Measurements from ENCODE around the gene TBCE.

DNA sequence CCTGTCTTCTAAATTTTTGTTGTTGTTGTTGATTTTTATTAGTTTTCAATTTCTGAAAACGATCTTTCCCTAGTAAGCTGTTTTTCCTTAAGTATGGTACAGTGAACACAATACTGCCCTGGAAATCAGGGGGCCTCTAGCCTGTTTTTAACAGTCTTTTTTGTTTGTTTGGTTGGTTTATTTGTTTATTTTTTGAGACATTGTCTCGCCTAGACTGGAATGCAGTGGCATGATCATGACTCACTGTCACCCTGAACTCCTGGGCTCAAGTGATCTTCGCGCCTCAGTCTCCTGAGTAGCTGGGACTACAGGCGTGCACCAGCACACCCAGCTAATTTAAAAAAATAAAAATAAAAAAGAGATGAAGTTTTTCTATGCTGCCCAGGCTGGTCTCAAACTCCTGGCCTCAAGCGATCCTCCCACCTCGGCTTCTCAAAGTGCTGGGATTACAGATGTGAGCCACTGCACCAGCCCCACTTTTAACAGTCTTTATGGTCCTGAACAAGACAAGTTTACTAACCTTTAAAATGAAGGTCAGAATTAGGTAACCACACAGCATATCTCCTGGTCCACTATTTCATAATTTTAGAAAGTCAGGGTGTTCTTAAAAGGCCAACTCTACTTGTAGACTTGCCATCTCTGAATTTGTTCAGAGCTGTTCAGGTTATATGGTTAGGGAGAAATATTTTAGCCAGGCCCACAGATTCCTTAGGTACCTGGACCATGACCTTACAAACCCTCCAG is 35.4 kb downstream of the TBCE start:
- no peak for TF ChIP-seq POLR2A (IDR thresholded peaks at IDR 0.05)
- TF ChIP-seq CTCF (IDR thresholded peaks at IDR 0.05) = no peak

Data from lower leg skin (tissue), 3 donors.